Hippocampal formation (tissue), 2 donors: ENCODE results near the gene RSPO3.
"Not testable (repeated sequence)": the region's sequence is repeated elsewhere in the genome, so short reads cannot be mapped to it uniquely, and the experiment has no call there.

ENCODE experiments used
- DNase-seq, 2 donors: peaks; one replicate each; lab custom pipeline; 2025; lab: John Stamatoyannopoulos, UW

RSPO3 gene

GRCh38 chr6:127205036-127205435, 86.6 kb downstream of the RSPO3 start:
- no peak for DNase-seq

GRCh38 chr6:127206531-127207095, 88.1 kb downstream of the RSPO3 start:
- no peak for DNase-seq

- DNase-seq: no peak
Measured at GRCh38 chr6:127207591-127208120, 89.2 kb downstream of the RSPO3 start.

GRCh38 chr6:127210725-127211124, 92.3 kb downstream of the RSPO3 start:
- no peak for DNase-seq

GRCh38 chr6:127212376-127212775, 93.9 kb downstream of the RSPO3 start:
- DNase-seq: no peak

GRCh38 chr6:127214032-127214431, 95.6 kb downstream of the RSPO3 start:
- DNase-seq: not testable (repeated sequence)

GRCh38 chr6:127214531-127214930, 96.1 kb downstream of the RSPO3 start:
- DNase-seq: not testable (repeated sequence)

- DNase-seq: no peak
Measured at GRCh38 chr6:127215931-127216330, 97.5 kb downstream of the RSPO3 start.

- no peak for DNase-seq
Measured at GRCh38 chr6:127216810-127217789, 98.6 kb downstream of the RSPO3 start.

GRCh38 chr6:127219869-127220268, 101.4 kb downstream of the RSPO3 start:
- DNase-seq: no peak

- DNase-seq: no peak
Measured at GRCh38 chr6:127221201-127221600, 102.7 kb downstream of the RSPO3 start.

- DNase-seq: no peak
Measured at GRCh38 chr6:127222418-127222817, 103.9 kb downstream of the RSPO3 start.

GRCh38 chr6:127225497-127225896, 107.0 kb downstream of the RSPO3 start:
- no peak for DNase-seq

- DNase-seq: not testable (repeated sequence)
Measured at GRCh38 chr6:127233819-127234218, 115.3 kb downstream of the RSPO3 start.

- no peak for DNase-seq
Measured at GRCh38 chr6:127243501-127243900, 125.0 kb downstream of the RSPO3 start.
